Breast epithelium (tissue), 4 donors: ENCODE results near the gene LIMS1. TPM values are rescaled to one million over a fixed set of nuclear protein-coding genes. Genes with fewer than 3 reads are reported as not detected.

Experiments used
- DNase-seq, 2 donors: peaks; one replicate each; pipeline ENCODE4 v3.0.0-alpha.2; 2019; ENCODE audit warnings: low spot score in 2 of 2
- H3K27ac ChIP-seq, 2 donors: fragments of 200-600 bp; sonication (generic) in 1 of 2; one replicate each; pipeline ENCODE4 v1.5.1; 2016 to 2019; ENCODE audit warnings: mild to moderate bottlenecking in 1 of 2
- H3K27me3 ChIP-seq, 2 donors: fragments of 200-600 bp; sonication (generic) in 1 of 2; one replicate each; pipeline versions ENCODE4 v1.5.1 to v1.6.0; 2017 to 2019; ENCODE audit warnings: control low read depth in 1 of 2, mild to moderate bottlenecking in 1 of 2
- H3K36me3 ChIP-seq: fragments of 200-600 bp; one replicate; pipeline ENCODE4 v1.5.1; 2019
- H3K4me1 ChIP-seq, 2 donors: fragments of 200-600 bp; sonication (generic); one replicate each; pipeline ENCODE4 v1.5.1; 2016 to 2019; ENCODE audit warnings: control low read depth in 1 of 2
- H3K4me3 ChIP-seq, 3 donors: fragments of 200-600 bp; sonication (generic); 1 replicate in 2 of 3; 2 replicates in 1 of 3; pipeline ENCODE4 v1.5.1; 2016 to 2019; ENCODE audit warnings: mild to moderate bottlenecking in 3 of 3, moderate library complexity in 2 of 3
- H3K9me3 ChIP-seq, 2 donors: fragments of 200-600 bp; sonication (generic) in 1 of 2; one replicate each; pipeline ENCODE4 v1.5.1; 2016 to 2019; ENCODE audit warnings: control low read depth in 1 of 2
- POLR2A ChIP-seq: fragments of 450-650 bp; IDR thresholded peaks from one replicate; pipeline ENCODE4 v1.6.1; 2016; ENCODE audit warnings: antibody characterized with exemption, mild to moderate bottlenecking, moderate library complexity
- POLR2AphosphoS5 ChIP-seq, 3 donors: sonication (generic); formaldehyde crosslinking; IDR thresholded peaks; one replicate each; pipeline ENCODE4 v1.6.1; 2017; ENCODE audit warnings: antibody characterized with exemption in 3 of 3
- intact Hi-C: fragments of 100-400 bp; cut with DNase I; formaldehyde crosslinking; loops from one replicate; pipeline ENCODE4 v1.15.1; 2023; ENCODE audit warnings: low total_unique reads
- total RNA-seq, 3 donors: library from RNA; depleted of rRNA; stranded (reverse); fragments of >200 nt; gene quantifications; one replicate each; pipeline ENCODE4 v1.1.0, GENCODE V29; 2016
- TF ChIP-seq, protein P1 (sequence below), 3 donors: fragments of 450-650 bp; IDR thresholded peaks; one replicate each; pipeline ENCODE4 v1.5.1; 2016 to 2017; ENCODE audit warnings: antibody characterized with exemption in 3 of 3, mild to moderate bottlenecking in 3 of 3, moderate library complexity in 3 of 3

The LIMS1 gene
- total RNA-seq, 3 donors from 2014 or later, result 66.5 to 123 (median 93.1) TPM

- TF ChIP-seq POLR2A, result no peak
- TF ChIP-seq POLR2AphosphoS5 (IDR thresholded peaks at IDR 0.05), result no peak
- TF ChIP-seq, protein P1, sequence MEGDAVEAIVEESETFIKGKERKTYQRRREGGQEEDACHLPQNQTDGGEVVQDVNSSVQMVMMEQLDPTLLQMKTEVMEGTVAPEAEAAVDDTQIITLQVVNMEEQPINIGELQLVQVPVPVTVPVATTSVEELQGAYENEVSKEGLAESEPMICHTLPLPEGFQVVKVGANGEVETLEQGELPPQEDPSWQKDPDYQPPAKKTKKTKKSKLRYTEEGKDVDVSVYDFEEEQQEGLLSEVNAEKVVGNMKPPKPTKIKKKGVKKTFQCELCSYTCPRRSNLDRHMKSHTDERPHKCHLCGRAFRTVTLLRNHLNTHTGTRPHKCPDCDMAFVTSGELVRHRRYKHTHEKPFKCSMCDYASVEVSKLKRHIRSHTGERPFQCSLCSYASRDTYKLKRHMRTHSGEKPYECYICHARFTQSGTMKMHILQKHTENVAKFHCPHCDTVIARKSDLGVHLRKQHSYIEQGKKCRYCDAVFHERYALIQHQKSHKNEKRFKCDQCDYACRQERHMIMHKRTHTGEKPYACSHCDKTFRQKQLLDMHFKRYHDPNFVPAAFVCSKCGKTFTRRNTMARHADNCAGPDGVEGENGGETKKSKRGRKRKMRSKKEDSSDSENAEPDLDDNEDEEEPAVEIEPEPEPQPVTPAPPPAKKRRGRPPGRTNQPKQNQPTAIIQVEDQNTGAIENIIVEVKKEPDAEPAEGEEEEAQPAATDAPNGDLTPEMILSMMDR (IDR thresholded peaks at IDR 0.05), result no peak
- Histone ChIP-seq H3K36me3 (no peaks in the 10 kb centered on the region), H3K4me1 (peaks cover 0 to 11% of the 10 kb centered on the region in 2 donors), H3K9me3 (no peaks in the 10 kb centered on the region), H3K27ac (no peak overlapping the region), H3K27me3 (no peaks in the 10 kb centered on the region), H3K4me3 (no peak overlapping the region)
- intact Hi-C loops, result no loop called here
- no peak for DNase-seq
Measured at GRCh38 chr2:108629417-108629816, 95.1 kb downstream of the LIMS1 start.

DNA sequence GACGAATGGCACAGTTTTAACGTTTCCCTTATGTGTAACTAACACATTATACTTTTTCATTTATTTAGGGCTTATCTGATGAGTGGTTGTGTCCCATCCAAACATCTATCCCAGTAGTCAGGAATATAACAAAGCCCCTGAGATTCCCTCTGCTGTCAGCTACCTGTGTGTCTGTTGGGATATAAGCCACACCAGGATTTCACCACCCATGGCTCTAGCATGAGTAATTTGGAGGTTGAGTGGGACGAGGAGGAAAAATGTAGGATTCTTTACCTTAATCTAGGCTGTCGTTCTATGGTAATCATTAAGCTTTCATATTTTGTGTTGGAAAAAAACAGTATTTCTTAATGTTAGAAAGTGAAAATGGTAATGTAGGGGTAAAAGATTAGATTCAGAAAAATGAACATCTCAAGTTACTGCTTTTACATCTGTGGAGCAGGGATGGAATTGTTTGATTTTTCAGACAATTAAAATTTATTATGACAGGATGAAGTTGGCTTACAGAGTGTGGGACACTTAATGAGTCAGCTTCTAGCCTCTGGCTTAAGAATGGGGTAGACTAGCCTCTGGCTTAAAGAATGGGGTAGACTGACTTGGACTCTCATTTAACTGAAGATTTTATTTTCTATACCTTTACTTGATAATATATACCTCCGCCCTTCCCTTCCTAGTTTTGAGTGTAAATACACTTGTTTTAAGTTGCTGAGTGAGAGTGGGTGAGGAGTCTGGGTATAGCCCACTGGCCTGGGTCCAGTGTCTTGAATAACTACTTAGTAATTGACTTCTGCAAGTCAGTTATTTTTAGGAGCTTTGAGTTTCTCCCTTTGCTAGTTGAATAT lies 96.5 kb downstream of the LIMS1 start:
- Histone ChIP-seq H3K27ac (no peak overlapping the region), H3K36me3 (no peaks in the 10 kb centered on the region), H3K4me1 (peaks cover 0 to 11% of the 10 kb centered on the region in 2 donors), H3K9me3 (no peaks in the 10 kb centered on the region), H3K4me3 (no peak overlapping the region), H3K27me3 (no peaks in the 10 kb centered on the region)
- DNase-seq, result no peak
- TF ChIP-seq, protein P1 (IDR thresholded peaks at IDR 0.05), result no peak
- TF ChIP-seq POLR2A, result no peak
- TF ChIP-seq POLR2AphosphoS5 (IDR thresholded peaks at IDR 0.05), result no peak
- intact Hi-C loops, result no loop called here

- H3K27me3 ChIP-seq, result no peaks in the 10 kb centered on the region
- H3K4me1 ChIP-seq, result peaks cover 4 to 15% of the 10 kb centered on the region in 2 donors
- intact Hi-C loops, result no loop called here
- no peak for TF ChIP-seq POLR2A
- TF ChIP-seq, protein P1 (IDR thresholded peaks at IDR 0.05), result no peak
- TF ChIP-seq POLR2AphosphoS5 (IDR thresholded peaks at IDR 0.05), result no peak
- no peak overlapping the region for H3K4me3 ChIP-seq
- no peak for DNase-seq
- no peaks in the 10 kb centered on the region for H3K9me3 ChIP-seq
- H3K27ac ChIP-seq, result no peak overlapping the region
- H3K36me3 ChIP-seq, result no peaks in the 10 kb centered on the region
Measured at GRCh38 chr2:108632332-108633160, 98.3 kb downstream of the LIMS1 start.

DNA sequence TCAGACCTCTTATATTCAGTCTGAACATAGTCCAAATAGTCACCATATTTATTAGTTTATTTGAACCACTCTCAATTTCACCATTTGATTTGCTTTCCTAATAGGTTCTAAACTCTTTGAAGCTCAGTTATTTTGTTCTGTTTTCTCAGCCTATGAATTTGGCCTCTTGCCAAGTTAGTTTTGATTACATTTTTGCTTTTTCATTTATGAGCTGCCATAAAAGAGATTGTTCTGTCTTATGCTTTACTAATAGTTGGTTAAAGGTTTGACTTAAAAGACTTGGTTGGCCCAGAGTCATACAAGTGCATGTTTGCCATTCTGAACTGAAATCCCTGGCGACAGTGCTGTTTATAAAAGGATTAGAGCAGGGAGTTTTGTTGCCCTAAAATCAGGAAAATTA lies 99.1 kb downstream of the LIMS1 start:
- Histone ChIP-seq H3K27me3 (no peaks in the 10 kb centered on the region), H3K4me3 (no peak overlapping the region), H3K36me3 (no peaks in the 10 kb centered on the region), H3K4me1 (peaks cover 4 to 15% of the 10 kb centered on the region in 2 donors), H3K9me3 (no peaks in the 10 kb centered on the region), H3K27ac (no peak overlapping the region)
- DNase-seq, result no peak
- TF ChIP-seq, protein P1 (IDR thresholded peaks at IDR 0.05), result no peak
- no peak for TF ChIP-seq POLR2A
- TF ChIP-seq POLR2AphosphoS5 (IDR thresholded peaks at IDR 0.05), result no peak
- intact Hi-C loops, result no loop called here

GRCh38 chr2:108634011-108634410 lies 99.7 kb downstream of the LIMS1 start:
- Histone ChIP-seq H3K36me3 (no peaks in the 10 kb centered on the region), H3K27ac (no peak overlapping the region), H3K9me3 (no peaks in the 10 kb centered on the region), H3K27me3 (no peaks in the 10 kb centered on the region), H3K4me3 (no peak overlapping the region), H3K4me1 (peaks cover 4 to 15% of the 10 kb centered on the region in 2 donors)
- no peak for DNase-seq
- TF ChIP-seq, protein P1 (IDR thresholded peaks at IDR 0.05), result no peak
- TF ChIP-seq POLR2A (no peak), POLR2AphosphoS5 (IDR thresholded peaks at IDR 0.05) (no peak)
- intact Hi-C loops, result no loop called here
